Hepatocyte (in vitro differentiated cells): Measurements from ENCODE around the gene NEDD1. TPM values are rescaled to one million over a fixed set of nuclear protein-coding genes. Genes with fewer than 3 reads are reported as not detected.
A peak's percentile ranks its signal among the peaks of the same experiment; 100 is the strongest.

Experiments used
- DNase-seq: peaks from one replicate; pipeline ENCODE4 v3.0.0-alpha.2; 2016; ENCODE audit warnings: low spot score
- H2AFZ ChIP-seq: fragments of 200-600 bp; sonication (generic); 2 replicates; pipeline ENCODE4 v1.6.0; 2016; ENCODE audit warnings: antibody characterized with exemption, mild to moderate bottlenecking
- H3K27ac ChIP-seq: fragments of 200-600 bp; sonication (generic); 2 replicates; pipeline ENCODE4 v1.5.1; 2016; ENCODE audit warnings: mild to moderate bottlenecking
- H3K27me3 ChIP-seq: fragments of 200-600 bp; sonication (generic); 2 replicates; pipeline ENCODE4 v1.6.1; 2016
- H3K36me3 ChIP-seq: fragments of 200-600 bp; sonication (generic); replicated peaks from 2 replicates; pipeline ENCODE4 v1.5.1; 2016; ENCODE audit warnings: low read depth; ENCODE audit not compliant: insufficient read depth
- H3K4me1 ChIP-seq: fragments of 200-600 bp; sonication (generic); 2 replicates; pipeline ENCODE4 v1.5.1; 2016; ENCODE audit warnings: mild to moderate bottlenecking, moderate library complexity; ENCODE audit not compliant: insufficient read depth
- H3K4me2 ChIP-seq: fragments of 200-600 bp; sonication (generic); 2 replicates; pipeline ENCODE4 v1.6.0; 2016
- H3K4me3 ChIP-seq: fragments of 200-600 bp; sonication (generic); 2 replicates; pipeline ENCODE4 v1.5.1; 2016; ENCODE audit warnings: mild to moderate bottlenecking
- H3K79me2 ChIP-seq: fragments of 200-600 bp; sonication (generic); 2 replicates; pipeline ENCODE4 v1.6.0; 2017; ENCODE audit warnings: mild to moderate bottlenecking
- H3K9me2 ChIP-seq: fragments of 200-600 bp; sonication (generic); replicated peaks from 2 replicates; pipeline ENCODE4 v1.6.0; 2017; ENCODE audit warnings: mild to moderate bottlenecking; ENCODE audit not compliant: insufficient read depth
- H3K9me3 ChIP-seq: fragments of 200-600 bp; sonication (generic); 2 replicates; pipeline ENCODE4 v1.5.1; 2016; ENCODE audit warnings: low read depth, mild to moderate bottlenecking
- H4K20me1 ChIP-seq: fragments of 200-600 bp; sonication (generic); 2 replicates; pipeline ENCODE4 v1.6.0; 2016; ENCODE audit warnings: mild to moderate bottlenecking; ENCODE audit not compliant: insufficient read depth, poor library complexity, severe bottlenecking
- CTCF ChIP-seq: fragments of 200-600 bp; sonication (generic); IDR thresholded peaks from 2 replicates; pipeline ENCODE4 v1.5.1; 2016; ENCODE audit warnings: antibody characterized with exemption, mild to moderate bottlenecking; ENCODE audit not compliant: poor library complexity
- EZH2 ChIP-seq: fragments of 200-600 bp; sonication (generic); IDR thresholded peaks from 2 replicates; pipeline ENCODE4 v1.6.1; 2016; ENCODE audit warnings: antibody characterized with exemption, mild to moderate bottlenecking, borderline replicate concordance
- EZH2phosphoT487 ChIP-seq: fragments of 200-600 bp; sonication (generic); IDR thresholded peaks from one replicate; pipeline ENCODE4 v1.6.1; 2018; ENCODE audit warnings: antibody characterized with exemption, mild to moderate bottlenecking, low read depth, moderate library complexity; ENCODE audit not compliant: unreplicated experiment, severe bottlenecking
- WGBS: methylation state at CpG from one replicate; pipeline ENCODE4 v1.1.6; 2016; ENCODE audit warnings: low lambda C conversion rate; ENCODE audit errors: missing lambda C conversion rate; 5-methylcytosine and 5-hydroxymethylcytosine counted together
- polyA plus RNA-seq: library from polyadenylated mRNA; unstranded; fragments of >200 nt; fragmentation: Nextera tagmentation; extraction: Ambion mirVana; gene quantifications from 2 replicates; pipeline ENCODE4 v1.2.1, GENCODE V29; 2016
- total RNA-seq: library from RNA; depleted of rRNA; stranded (reverse); fragments of >200 nt; gene quantifications from 2 replicates; pipeline ENCODE4 v1.2.3, GENCODE V29; 2014

NEDD1 gene
- total and polyA plus RNA-seq, 2 experiments from 2014 or later, result 17.6 to 34.7 TPM

GRCh38 chr12:96948782-96949181 is 41.7 kb downstream of the NEDD1 start:
- no peak for TF ChIP-seq EZH2phosphoT487
- no peak for TF ChIP-seq CTCF
- no peak for TF ChIP-seq EZH2
- Histone ChIP-seq H2AFZ (no peak overlapping the region), H4K20me1 (no peaks in the 10 kb centered on the region), H3K36me3 (no peaks in the 10 kb centered on the region), H3K4me2 (no peak overlapping the region), H3K4me3 (no peak overlapping the region), H3K79me2 (no peaks in the 10 kb centered on the region), H3K9me2 (no peaks in the 10 kb centered on the region), H3K9me3 (no peaks in the 10 kb centered on the region), H3K27ac (no peak overlapping the region), H3K27me3 (no peaks in the 10 kb centered on the region), H3K4me1 (no peaks in the 10 kb centered on the region)
- no peak for DNase-seq
- WGBS, result 96% methylated on average over 2 of the region's 2 CpGs

- no peaks in the 10 kb centered on the region for H3K9me2 ChIP-seq
- H3K9me3 ChIP-seq, result no peaks in the 10 kb centered on the region
- no peak overlapping the region for H3K4me3 ChIP-seq
- no peak overlapping the region for H3K4me2 ChIP-seq
- H2AFZ ChIP-seq, result no peak overlapping the region
- no peaks in the 10 kb centered on the region for H4K20me1 ChIP-seq
- no peak overlapping the region for H3K27ac ChIP-seq
- TF ChIP-seq EZH2, result no peak
- no peaks in the 10 kb centered on the region for H3K36me3 ChIP-seq
- 94% methylated on average over 3 of the region's 3 CpGs for WGBS
- H3K4me1 ChIP-seq, result no peaks in the 10 kb centered on the region
- H3K79me2 ChIP-seq, result no peaks in the 10 kb centered on the region
- H3K27me3 ChIP-seq, result no peaks in the 10 kb centered on the region
- DNase-seq, result no peak
These were observed 72.5 kb downstream of the NEDD1 start for GRCh38 chr12:96979532-96979931.

DNA sequence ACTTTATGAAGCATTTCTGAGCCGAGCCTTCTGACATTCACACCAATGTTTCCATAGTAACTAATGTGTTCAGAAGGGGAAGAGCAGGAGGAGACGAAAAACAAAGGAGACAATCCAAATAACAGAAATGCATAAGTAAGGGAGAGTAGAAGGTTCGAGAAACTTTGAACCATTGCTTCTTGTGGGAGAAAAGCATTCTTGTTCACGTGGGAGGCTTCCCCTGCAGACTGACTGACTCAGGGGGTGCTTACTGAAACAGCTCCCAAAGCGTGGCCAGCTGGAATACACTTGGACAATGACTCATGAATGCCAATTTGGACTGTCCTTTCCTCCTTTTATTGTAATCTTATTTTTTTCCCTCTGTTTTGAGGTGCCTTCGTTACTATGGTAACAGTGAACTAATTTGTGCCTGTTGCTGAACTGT is 73.9 kb downstream of the NEDD1 start:
- 42% methylated on average over 6 of the region's 6 CpGs for WGBS
- Histone ChIP-seq H3K79me2 (no peaks in the 10 kb centered on the region), H3K9me3 (no peaks in the 10 kb centered on the region), H3K36me3 (no peaks in the 10 kb centered on the region), H3K4me1 (no peaks in the 10 kb centered on the region), H3K27ac (no peak overlapping the region), H4K20me1 (no peaks in the 10 kb centered on the region), H2AFZ (no peak overlapping the region), H3K4me2 (no peak overlapping the region), H3K27me3 (peaks cover 7% of the 10 kb centered on the region), H3K9me2 (no peaks in the 10 kb centered on the region), H3K4me3 (no peak overlapping the region)
- DNase-seq, result peak; percentile 18
- TF ChIP-seq EZH2 (no peak), EZH2phosphoT487 (no peak), CTCF (no peak)

DNA sequence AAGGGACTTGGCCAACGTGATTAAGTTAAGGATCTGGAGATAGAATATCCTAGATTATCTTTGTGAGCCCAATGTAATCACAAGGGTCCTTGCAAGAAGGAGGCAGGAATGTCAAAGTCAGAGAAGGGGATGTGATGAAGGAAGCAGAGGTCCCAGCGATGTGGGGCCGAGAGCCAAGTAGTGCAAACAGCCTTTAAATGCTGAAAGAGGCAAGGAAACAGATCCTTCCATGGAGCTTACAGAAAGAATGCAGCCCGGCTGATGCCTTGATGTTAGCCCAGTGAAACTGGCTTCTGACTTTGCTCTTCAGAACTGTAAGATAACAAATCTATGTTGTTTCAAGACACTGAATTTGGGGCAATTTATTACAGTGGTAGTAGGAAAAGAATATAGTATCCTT is 74.9 kb downstream of the NEDD1 start:
- no peaks in the 10 kb centered on the region for H3K36me3 ChIP-seq
- no peak overlapping the region for H3K4me2 ChIP-seq
- TF ChIP-seq EZH2phosphoT487, result no peak
- no peak for TF ChIP-seq CTCF
- no peak for TF ChIP-seq EZH2

More for the DNA sequence above, 74.9 kb downstream of the NEDD1 start:
- Histone ChIP-seq H3K27ac (no peak overlapping the region), H3K27me3 (peaks cover 10% of the 10 kb centered on the region), H3K79me2 (no peaks in the 10 kb centered on the region), H4K20me1 (no peaks in the 10 kb centered on the region), H3K9me3 (no peaks in the 10 kb centered on the region), H3K4me3 (no peak overlapping the region), H2AFZ (no peak overlapping the region), H3K9me2 (no peaks in the 10 kb centered on the region), H3K4me1 (no peaks in the 10 kb centered on the region)
- WGBS, result 61% methylated on average over 4 of the region's 4 CpGs
- DNase-seq, result no peak
